ENCODE measurements around the gene RPL3.
"Not testable (repeated sequence)": the region's sequence is repeated elsewhere in the genome, so short reads cannot be mapped to it uniquely, and the experiment has no call there.

RPL3 gene

DNA sequence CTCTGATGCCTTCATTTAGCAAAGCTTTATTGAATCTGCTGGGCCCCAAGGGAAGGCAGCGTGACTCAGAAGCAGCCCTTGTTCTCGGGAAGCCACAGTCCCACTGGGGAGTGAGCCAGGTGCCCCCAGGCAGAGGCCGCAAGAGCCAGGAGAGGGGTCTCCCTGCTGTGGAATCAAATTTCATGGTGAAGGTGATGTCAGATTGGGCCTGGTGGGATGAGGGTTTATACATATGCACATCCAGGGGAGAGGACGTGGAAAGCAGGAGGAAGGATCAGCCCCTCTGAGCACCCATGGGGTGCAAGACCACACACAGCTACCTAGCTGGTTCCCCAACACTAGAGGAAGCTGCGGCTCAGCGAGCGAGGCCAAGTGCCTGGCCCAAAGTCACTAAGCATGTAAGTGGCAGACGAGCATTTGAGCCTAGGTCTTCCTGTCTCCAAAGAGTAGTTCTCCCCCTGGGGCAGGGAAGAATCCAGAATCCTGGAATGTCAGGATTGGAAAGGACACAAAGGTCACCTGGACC is 32.3 kb upstream of the RPL3 start:
- DNase-seq (ENCODE audit: low read depth in 2 of 2), result no peak

DNA sequence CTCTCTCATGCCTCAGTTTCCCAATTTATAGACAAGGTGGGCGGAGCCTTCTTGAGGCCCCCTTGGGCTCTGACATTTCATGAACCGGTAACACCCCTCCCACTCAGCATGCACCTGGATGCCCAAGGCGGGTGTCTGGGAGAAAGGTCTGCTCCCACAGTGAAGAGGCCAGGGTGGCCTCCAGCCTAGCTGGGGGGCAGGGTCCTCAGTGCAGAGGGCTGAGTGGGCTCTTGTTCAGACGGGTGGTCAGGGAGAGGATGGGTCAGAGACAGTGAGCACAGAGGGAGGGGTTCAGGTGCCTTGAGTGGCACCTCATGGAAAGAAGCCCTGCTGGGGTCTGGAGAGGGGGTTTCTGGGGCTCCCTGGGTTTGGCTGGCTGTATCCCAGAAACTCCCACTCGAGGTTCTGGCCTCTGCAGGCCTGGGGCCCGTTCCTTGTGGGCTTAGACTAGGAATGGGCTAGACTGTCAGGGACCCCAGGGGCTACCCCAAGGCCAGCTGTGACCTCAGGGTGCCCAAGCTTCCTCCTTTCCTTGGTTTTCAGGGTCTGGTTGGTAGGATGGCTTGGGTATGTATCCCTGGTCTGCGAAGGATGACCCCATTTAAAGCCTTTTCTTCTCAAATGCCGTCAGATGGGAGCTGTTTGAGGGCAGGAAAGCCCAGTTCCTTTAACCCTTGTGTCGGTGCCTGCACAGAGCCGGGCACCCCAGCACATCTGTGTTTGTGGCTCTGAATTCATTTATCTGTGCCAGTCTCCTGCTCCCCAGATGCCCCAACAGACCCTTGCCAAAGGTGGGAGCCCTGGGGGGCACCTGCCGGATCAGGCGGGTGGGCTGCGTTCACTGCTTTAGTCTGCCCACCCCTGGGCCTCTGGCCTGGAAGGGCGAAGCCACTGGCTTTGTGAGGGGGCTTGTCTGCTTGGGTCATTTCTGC is 31.6 kb upstream of the RPL3 start:
- no peak for DNase-seq (ENCODE audit: low read depth in 2 of 2)

DNA sequence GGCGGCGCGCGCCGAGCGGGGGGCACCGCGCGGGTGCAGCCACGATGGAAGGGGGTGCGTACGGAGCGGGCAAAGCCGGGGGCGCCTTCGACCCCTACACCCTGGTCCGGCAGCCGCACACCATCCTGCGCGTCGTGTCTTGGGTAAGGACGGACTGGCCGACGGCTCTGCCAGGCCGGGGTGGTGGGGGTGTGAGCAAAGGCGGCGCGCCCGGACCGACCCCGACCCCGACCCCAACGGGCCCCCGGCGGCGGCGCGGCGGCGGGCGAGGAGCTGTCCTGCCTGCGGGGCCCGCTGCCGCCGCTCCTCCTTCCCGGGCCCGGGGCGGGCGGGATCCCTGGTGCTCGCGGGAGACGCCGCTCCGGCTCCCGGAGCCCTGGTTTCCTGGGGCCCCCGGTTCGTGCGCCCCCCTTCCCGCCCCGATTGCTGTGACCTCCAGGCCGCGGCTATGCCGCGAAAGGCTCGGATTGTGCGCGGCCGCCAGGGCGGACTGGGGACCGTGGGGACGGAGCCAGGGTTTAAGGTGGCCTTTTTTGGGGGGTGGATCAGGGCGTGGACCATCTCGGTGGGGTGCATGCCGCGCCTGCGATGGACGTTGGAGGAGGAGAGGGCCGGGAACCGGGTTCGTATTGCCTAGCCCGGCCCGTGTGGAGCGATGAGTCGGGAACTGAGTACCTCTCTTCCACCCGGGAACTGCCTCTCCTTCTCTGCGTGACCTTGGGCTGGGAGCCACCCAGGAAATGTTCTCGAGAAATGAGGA is 30.7 kb upstream of the RPL3 start, which contains the start of gene SYNGR1:
Gene SYNGR1 (plus strand): TSS at position 25 of the 760 bp plus-strand sequence. CDS start 20 bp downstream, at position 45.
- DNase-seq (ENCODE audit: low read depth in 2 of 2), result no peak

DNA sequence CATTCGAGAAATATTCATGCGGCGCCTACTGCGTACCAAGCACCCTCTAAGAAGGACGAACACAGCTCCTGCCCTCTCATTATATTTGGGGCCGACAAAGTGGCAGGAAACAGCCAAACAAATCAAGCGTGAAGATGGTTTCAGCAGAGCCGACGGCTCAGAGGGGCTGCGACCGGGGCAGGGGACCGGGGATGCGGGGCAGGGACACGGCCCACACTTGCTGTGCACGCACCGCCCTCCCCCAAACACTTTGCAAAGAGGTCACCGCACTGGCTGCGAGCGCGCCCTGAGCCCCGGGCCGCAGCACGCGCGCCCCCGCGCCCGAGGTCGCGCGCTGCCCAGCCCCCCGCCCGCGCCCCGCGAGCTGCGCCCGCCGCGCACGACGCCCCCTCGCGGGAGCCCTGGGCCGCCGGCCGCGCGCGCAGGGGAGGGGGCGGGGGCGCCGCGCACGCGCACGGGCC is 30.1 kb upstream of the RPL3 start:
- no peak for DNase-seq (ENCODE audit: low read depth in 2 of 2)

DNA sequence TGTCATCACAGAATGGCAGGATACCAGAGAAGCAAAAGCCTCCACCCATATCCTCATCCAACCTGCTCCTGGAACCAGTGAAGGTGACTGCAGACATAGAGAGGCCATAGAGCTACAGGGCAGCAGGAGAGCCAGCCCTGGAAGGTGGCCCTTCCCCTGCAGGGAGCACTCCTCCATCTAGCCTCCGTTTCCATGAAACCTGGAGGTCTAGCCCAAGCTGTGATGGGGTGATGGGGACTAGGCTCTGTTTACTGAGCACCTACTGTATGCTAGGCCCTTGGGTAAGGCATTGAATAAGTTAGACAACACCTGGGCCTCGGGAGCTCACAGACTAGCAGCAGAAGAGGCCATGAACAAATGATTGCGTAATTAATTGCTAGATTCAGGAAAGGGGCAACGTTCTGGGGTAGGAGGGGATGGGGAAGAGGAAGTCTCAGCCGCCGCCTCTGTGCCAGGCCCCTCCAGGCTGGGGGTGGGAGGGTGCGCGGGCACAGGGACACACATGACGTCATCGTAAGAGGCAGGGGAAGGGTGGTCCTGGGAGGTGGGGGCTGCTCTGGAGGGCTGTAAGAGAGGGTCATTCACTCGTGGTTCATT is 29.6 kb upstream of the RPL3 start:
- DNase-seq (ENCODE audit: low read depth in 2 of 2), result no peak

DNA sequence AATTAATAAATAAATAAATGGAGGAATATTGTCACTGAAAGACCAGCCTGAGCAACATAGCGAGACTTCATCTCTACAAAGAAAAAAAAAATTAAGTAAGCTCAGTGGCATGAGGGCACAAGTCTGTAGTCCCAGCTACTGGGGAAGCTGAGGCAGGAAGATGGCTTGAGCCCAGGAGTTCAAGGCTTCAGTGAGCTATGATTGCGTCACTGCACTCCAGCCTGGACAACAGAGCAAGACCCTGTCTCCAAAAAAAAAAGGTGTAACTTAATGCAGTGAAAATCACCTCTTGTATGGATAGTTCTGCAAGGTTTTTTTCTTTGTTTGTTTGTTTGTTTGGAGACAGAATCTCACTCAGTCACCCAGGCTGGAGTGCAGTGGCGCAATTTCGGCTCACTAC is 25.8 kb upstream of the RPL3 start:
- DNase-seq (ENCODE audit: low read depth in 2 of 2), result no peak

DNA sequence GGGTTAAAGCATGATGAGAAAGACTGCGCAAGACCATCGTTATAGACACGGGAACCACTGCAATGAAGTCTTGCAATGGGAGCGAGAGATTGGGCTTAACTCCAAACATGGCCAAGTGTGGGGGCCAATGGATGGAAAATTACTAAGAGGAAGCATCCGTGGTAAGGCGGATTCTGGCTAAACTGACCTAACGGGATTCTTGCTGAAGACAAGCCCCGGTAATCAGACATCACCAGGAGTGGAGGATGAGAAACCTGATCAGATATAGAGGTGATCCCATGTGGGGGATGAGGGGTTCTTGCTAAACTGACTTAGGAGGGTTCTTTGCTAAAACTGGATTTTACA is 24.6 kb upstream of the RPL3 start:
- DNase-seq (ENCODE audit: low read depth in 2 of 2), result no peak

DNA sequence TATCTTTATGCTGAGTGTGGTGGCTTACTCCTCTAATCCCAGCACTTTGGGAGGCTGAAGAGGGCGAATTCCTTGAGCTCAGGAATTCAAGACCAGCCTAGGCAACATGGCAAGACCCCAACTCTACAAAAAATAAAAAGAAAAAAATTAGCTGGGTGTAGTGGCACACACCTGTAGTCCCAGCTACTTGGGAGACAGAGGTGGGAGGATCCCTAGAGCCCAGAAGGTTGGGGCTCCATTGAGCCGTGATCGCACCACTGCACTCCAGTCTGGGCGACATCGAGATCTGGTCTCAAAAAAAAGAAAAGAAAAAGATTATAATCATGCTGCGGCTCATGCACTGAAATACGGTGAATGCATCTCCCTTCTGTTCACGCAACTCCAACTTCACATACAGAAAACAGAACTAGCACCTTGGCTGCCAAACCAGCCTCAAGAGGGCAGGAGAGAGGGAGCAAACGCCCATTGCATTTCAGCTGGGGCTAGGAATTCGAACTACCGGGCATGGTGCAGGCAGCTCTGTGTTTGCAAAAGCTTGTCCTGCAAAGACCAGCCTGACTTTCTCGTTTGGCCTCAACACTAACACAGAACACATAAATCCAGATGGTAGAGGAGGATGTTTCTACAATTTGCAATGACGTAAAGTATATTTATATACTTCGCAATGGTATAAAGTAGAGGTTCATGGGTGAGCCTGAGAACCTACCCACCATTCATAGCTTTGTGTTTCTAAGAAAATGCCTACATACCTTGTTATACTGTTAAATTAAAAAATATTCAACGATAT is 24.0 kb upstream of the RPL3 start:
- DNase-seq (ENCODE audit: low read depth in 2 of 2), result peak in 1 of 2 donors; percentile 40

DNA sequence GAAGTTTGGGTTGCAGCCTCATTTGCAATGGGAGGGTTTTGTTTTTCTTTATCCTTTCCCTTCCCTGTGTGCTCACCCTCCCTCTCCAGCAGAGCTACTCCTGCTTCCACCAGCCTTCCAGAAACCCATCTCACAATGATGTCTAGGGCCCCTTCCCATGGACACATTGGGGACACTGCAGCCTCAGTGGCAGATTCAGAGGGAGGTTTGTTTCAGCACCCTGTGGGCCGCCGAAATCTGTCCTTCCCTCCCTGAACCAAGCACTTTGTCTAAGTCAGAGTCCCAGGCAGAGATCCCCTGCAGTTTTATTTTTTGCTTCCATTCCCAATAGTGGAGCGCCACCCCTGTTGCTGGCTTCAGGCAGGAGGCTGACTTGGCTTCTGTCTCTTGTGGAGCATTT is 21.8 kb upstream of the RPL3 start:
- no peak for DNase-seq (ENCODE audit: low read depth in 2 of 2)

DNA sequence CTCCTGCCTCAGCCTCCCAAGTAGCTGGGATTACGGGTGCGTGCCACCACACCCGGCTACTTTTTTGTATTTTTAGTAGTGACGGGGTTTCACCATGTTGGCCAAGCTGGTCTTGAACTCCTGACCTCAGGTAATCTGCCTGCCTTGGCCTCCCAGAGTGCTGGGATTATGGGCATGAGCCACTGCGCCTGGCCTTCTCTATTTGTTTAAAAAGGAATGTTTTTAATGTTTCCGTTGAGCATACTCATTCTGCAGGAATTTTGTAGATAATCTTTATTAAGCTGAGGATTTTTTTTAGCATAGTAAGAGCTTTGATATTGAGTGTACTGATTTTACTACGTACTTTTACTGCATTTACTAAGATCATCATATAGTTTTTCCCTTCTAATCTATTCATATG is 20.4 kb upstream of the RPL3 start:
- DNase-seq (ENCODE audit: low read depth in 2 of 2), result not testable (repeated sequence)

DNA sequence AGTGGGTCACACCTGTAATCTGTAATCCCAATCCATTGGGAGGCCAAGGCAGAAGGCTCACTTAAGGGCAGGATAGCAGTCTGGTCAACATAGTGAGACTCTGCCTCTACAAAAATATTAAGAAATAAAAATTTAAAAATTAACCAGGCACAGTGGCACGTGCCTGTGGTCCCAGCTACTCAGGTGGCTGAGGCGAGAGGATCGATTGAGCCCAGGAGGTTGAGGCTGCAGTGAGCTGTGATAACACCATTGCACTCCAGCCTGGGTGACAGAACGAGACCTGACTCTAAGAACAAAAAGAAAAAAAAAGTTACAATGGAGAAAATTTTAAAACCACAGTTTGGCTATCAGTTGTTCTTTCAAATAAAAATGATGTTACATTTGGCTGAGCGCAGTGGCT is 17.0 kb upstream of the RPL3 start:
- DNase-seq (ENCODE audit: low read depth in 2 of 2), result no peak

DNA sequence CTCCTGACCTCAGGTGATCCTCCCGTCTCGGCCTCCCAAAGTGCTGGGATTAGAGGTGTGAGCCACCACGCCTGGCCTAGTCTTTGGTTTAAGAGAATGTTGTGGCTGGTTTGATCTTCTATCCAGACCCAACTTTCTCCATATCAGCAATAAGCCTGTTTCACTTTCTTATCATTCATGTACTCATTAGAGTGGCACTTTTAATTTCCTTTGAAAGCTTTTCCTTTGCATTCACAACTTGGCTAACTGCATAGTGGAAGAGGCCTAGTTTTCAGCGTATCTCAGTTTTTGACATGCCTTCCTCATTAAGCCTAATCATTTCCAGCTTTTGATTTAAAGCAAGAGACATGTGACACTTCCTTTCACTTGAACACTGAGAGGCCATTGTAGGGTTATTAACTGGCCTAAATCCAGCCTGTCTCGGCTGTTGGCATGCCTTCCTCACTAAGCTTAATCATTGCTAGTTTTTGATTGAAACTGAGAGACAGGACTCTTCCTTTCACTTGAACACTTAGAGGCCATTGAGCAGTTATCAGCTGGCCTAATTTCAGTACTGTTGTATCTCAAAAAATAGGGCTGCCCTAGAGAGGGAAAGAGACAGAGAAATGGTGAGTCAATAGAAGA is 13.1 kb upstream of the RPL3 start:
- DNase-seq (ENCODE audit: low read depth in 2 of 2), result no peak

DNA sequence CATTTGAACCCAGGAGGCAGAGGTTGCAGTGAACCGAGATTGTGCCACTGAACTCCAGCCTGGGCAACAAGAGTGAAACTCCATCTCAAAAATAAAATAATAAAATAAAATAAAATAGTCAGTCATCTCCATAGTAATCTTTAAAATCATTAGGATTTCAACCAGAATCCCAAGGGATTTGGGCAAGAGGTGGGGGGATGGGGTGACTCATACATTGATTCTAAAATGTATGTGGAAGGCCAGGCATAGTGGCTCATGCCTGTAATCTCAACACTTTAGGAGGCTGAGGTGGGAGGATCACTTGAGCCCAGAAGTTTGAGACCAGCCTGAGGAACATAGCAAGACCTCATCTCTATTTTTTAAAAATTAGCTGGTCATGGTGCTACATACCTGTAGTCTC is 11.1 kb upstream of the RPL3 start:
- DNase-seq (ENCODE audit: low read depth in 2 of 2), result not testable (repeated sequence)

DNA sequence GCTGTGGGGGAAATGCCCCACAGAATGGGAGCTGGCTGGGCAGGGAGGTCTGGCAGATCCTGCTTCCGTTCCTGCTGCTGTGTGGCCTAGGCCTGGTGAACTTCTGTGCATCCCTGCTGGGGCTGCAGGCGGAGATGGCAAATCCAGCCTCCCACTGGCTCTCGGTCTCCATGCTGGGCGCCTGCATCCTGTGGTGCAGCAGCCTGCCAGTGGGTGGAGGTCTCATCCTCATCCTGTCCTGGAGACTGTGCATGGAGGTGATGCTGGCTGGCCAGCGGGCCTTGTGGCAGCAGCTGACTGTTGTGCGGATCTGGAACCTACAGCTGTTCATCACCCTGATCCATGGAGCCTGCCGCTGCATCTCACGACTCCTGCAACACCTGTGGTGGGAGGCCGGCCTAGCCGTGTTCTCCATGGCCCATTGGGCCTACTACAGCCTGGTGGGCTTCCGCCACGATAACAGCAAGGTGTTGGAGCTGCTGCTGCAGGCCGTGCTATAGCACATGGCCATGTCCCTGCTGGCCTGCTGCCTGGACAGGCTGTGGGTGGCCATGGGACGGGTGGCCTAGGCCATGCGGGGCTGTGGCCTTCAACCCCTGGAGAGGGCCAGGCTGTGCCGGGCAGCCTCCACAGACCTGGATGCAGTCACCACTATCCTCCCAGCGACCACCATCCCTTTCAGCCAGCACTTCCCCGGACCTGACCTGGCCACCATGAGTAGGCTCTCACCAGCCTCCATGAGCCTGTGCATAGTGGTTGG is 8.8 kb upstream of the RPL3 start:
- DNase-seq (ENCODE audit: low read depth in 2 of 2), result no peak

DNA sequence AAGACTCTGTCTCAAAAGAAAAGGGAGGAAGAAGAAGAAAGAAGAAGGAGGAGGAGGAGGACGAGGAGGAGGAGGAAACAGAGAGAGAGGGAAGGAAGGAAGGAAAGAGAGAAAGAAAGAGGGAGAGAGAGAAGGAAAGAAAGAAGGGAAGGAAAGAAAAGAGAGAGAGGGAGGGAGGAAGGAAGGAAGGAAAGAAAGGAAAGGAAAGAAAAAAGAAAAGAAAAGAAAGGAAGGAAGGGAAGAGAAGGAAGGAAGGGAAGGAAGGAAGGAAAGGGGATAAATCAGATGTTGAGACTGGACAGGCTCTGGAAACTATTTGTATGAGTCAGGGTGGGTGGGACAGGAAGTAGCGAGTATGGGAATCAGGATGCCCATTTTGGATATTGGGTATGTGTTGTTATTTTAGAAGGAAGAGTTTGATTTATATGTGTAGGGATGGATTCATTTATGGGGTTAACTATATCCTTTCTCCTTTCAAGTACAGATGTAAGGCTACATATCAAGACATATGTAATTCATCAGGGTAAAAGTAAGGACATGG is 6.0 kb upstream of the RPL3 start:
- DNase-seq (ENCODE audit: low read depth in 2 of 2), result no peak

DNA sequence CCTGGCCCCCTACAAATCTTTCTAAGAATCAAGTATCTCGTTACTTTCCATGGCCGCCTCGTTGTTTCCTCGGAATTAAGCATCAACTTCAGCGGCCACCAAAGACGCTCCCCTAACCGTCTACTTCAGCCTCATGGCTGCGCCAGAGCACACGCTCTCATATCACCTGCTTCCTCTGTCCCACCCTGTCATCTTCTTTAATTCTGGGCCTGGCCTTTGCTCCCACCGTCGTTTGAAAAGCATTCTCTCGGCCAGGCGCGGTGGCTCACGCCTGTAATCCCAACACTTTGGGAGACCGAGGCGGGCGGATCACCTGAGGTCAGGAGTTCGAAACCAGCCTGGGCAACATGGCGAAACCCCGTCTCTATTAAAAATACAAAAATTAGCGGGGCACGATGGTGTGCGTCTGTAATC is 1.2 kb upstream of the RPL3 start:
- not testable (repeated sequence) for DNase-seq (ENCODE audit: low read depth in 2 of 2)

DNA sequence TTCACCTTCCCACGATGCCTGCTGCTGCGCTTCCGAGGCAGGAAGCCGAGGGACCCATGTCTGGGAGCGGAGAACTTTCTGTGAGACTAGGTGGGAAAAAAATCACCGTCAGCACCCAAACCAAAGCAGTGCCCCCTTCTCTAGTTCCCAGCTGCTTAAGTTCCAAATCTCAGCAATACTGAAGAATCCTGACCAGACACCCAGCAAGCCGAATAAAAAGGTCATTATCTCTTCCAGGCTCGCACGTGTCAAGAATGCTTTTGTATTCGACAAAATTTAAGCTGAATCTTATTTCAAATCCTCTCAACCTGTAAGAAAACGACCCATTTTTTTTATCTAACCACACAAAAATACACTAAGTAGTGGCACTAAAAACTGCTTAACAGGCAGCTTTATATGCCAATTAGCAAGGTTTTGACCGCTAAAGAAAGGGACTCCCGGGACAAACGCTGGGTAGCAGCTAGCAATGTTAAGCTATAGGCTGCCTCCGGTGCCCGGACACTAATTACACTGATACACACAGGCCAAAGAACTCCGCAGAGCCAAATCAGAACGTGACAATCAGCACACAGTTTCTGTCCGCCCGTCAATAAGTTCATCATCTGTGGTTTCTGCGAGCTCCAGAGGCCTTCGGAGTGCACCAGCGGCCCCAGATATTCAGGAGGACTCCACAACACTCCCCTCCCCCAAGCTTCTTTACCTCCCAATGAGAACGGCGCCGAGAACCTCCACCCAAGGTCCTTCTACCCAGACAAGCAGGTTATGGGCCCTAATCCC is 728 bp downstream of the RPL3 start:
- DNase-seq (ENCODE audit: low read depth in 2 of 2), result no peak

DNA sequence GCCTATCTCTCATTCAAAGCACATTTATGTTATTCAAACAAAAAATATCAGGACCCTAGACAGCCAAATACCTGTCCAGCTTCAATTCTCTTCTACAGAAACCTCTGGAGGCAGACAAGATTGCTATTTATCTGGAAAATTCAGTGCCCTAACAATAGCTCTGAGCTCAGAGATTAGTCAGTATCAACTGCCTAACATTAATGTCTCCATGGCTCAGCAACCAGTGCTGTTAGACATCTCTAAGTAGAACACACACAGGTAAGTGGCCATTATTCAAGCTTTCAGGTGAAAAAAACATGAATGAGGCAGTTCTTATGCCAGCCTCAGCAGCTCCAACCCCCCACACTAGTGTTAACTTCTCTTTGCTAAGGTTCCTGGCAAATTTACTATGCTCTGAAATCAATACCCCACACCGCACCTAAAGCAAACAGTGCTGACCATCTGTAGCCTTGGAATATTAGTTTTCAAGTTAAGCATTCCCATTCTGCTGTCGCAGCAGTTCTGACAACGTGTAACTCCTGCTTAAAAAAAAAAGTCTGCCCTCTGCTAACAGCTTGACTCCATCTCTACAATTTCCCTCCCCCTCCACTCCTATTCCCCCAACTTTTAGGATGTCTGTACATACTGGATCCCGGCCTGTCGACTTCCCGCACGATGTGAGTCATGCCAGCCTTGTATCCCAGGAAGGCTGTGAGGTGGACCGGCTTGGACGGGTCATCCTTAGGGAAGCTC is 1.5 kb downstream of the RPL3 start:
- DNase-seq (ENCODE audit: low read depth in 2 of 2), result no peak
